PC-9 (cell line): Measurements from ENCODE around the gene LDLRAD3. TPM values are rescaled to one million over a fixed set of nuclear protein-coding genes. Genes with fewer than 3 reads are reported as not detected.

ENCODE experiments used
- BruUV-seq: library from RNA; stranded (reverse); fragments of 400-500 nt; replicated peaks from 2 replicates; lab custom pipeline; 2021; lab: Mats Ljungman, UMichigan
- CTCF ChIA-PET: fragments of 300-600 bp; sonication (Branson Sonifier 250); formaldehyde crosslinking; loops from one replicate; lab custom pipeline; 2022; ENCODE audit warnings: antibody characterized with exemption; lab: Charles Lee
- POLR2A ChIA-PET: fragments of 300-600 bp; sonication (Branson Sonifier 250); formaldehyde crosslinking; loops from one replicate; lab custom pipeline; 2022; ENCODE audit warnings: antibody characterized with exemption; ENCODE audit not compliant: unreplicated experiment; lab: Charles Lee
- DNase-seq, 2 experiments: peaks; one replicate each; pipeline versions ENCODE4 v3.0.0 to v3.0.0-alpha.2; 2015 to 2022; ENCODE audit warnings: mixed read lengths in 1 of 2
- H2AFZ ChIP-seq: fragments of 200-600 bp; sonication (generic); 2 replicates; pipeline ENCODE4 v1.8.1; 2017; ENCODE audit warnings: antibody characterized with exemption
- H3F3A ChIP-seq: fragments of 200-600 bp; sonication (generic); 2 replicates; pipeline ENCODE4 v1.8.1; 2017; ENCODE audit warnings: antibody characterized with exemption, mild to moderate bottlenecking, low read depth; ENCODE audit not compliant: insufficient read depth
- H3K27ac ChIP-seq: fragments of 200-600 bp; sonication (generic); 2 replicates; pipeline ENCODE4 v1.6.1; 2016; ENCODE audit warnings: mixed run types
- H3K27me3 ChIP-seq: fragments of 200-600 bp; sonication (generic); 2 replicates; pipeline ENCODE4 v1.6.1; 2016; ENCODE audit warnings: low read depth, mixed run types; ENCODE audit not compliant: insufficient read depth
- H3K36me3 ChIP-seq: fragments of 200-600 bp; sonication (generic); 2 replicates; pipeline ENCODE4 v1.6.1; 2016; ENCODE audit warnings: low read depth, mixed run types
- H3K4me1 ChIP-seq: fragments of 200-600 bp; sonication (generic); replicated peaks from 2 replicates; pipeline ENCODE4 v1.6.1; 2016; ENCODE audit warnings: mixed run types; ENCODE audit not compliant: insufficient read depth
- H3K4me2 ChIP-seq: fragments of 200-600 bp; sonication (generic); 2 replicates; pipeline ENCODE4 v1.6.1; 2017; ENCODE audit warnings: mixed run types
- H3K4me3 ChIP-seq: fragments of 200-600 bp; sonication (generic); 2 replicates; pipeline ENCODE4 v1.6.1; 2016; ENCODE audit warnings: mixed run types
- H3K79me2 ChIP-seq: fragments of 200-600 bp; sonication (generic); 2 replicates; pipeline ENCODE4 v1.6.1; 2017; ENCODE audit warnings: low read depth, mixed run types
- H3K9me2 ChIP-seq: fragments of 200-600 bp; sonication (generic); 2 replicates; pipeline ENCODE4 v1.8.1; 2017; ENCODE audit warnings: mild to moderate bottlenecking; ENCODE audit not compliant: insufficient read depth
- H3K9me3 ChIP-seq: fragments of 200-600 bp; sonication (generic); 2 replicates; pipeline ENCODE4 v1.8.1; 2016; ENCODE audit warnings: low read depth; ENCODE audit not compliant: insufficient read depth
- H4K20me1 ChIP-seq: fragments of 200-600 bp; sonication (generic); 2 replicates; pipeline ENCODE4 v1.8.1; 2017; ENCODE audit not compliant: insufficient read depth
- EZH2 ChIP-seq: fragments of 200-600 bp; sonication (generic); IDR thresholded peaks from 2 replicates; pipeline ENCODE4 v1.8.0; 2017; ENCODE audit warnings: antibody characterized with exemption, low read depth
- intact Hi-C: fragments of 100-400 bp; cut with micrococcal nuclease; formaldehyde crosslinking; loops from one replicate; pipeline ENCODE4 v1.10.0; 2022; ENCODE audit not compliant: unreplicated experiment
- total RNA-seq: library from RNA; stranded (reverse); gene quantifications from 2 replicates; pipeline ENCODE4 v1.2.3, GENCODE V29; 2021
- TF ChIP-seq, protein P1 (sequence below): fragments of 200-600 bp; sonication (generic); conservative IDR thresholded peaks from 2 replicates; pipeline ENCODE4 v1.6.1; 2017; ENCODE audit warnings: mixed run types, antibody characterized with exemption, mild to moderate bottlenecking, moderate library complexity

Gene LDLRAD3
- total RNA-seq, 1 experiment from 2014 or later = 15.9 TPM

DNA sequence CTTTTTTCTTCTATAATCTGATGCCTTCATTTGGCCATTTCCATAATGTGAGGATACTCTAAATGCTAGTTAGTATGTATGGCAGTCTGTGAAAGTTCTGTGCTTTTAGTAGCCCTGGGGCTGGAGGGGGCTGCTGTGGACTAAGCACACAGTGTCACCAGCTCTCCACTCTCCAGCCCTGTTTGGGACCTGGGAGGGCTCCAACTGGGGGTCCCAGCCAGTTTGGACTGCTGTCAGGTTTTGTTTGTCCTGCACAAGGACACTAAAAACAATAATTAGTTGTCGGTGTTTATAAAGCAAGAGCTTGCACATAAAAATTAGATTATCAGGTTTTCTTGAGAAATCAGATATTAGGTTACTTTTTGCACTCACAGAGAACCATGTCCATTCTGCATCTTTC lies 103.1 kb downstream of the LDLRAD3 start:
- Histone ChIP-seq H4K20me1 (no peaks in the 10 kb centered on the region), H3K4me1 (no peaks in the 10 kb centered on the region), H3K4me2 (no peak overlapping the region), H3K27me3 (no peaks in the 10 kb centered on the region), H3K27ac (no peak overlapping the region), H3K36me3 (no peaks in the 10 kb centered on the region), H3K9me2 (no peaks in the 10 kb centered on the region), H3K9me3 (no peaks in the 10 kb centered on the region), H3K79me2 (no peaks in the 10 kb centered on the region), H2AFZ (no peak overlapping the region), H3K4me3 (no peak overlapping the region), H3F3A (no peaks in the 10 kb centered on the region)
- CTCF ChIA-PET = no interaction called here
- POLR2A ChIA-PET = no interaction called here
- TF ChIP-seq EZH2 = no peak
- TF ChIP-seq, protein P1, sequence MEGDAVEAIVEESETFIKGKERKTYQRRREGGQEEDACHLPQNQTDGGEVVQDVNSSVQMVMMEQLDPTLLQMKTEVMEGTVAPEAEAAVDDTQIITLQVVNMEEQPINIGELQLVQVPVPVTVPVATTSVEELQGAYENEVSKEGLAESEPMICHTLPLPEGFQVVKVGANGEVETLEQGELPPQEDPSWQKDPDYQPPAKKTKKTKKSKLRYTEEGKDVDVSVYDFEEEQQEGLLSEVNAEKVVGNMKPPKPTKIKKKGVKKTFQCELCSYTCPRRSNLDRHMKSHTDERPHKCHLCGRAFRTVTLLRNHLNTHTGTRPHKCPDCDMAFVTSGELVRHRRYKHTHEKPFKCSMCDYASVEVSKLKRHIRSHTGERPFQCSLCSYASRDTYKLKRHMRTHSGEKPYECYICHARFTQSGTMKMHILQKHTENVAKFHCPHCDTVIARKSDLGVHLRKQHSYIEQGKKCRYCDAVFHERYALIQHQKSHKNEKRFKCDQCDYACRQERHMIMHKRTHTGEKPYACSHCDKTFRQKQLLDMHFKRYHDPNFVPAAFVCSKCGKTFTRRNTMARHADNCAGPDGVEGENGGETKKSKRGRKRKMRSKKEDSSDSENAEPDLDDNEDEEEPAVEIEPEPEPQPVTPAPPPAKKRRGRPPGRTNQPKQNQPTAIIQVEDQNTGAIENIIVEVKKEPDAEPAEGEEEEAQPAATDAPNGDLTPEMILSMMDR = no peak
- no TSS peak for BruUV-seq
- intact Hi-C loops = no loop called here
- no peak for DNase-seq

DNA sequence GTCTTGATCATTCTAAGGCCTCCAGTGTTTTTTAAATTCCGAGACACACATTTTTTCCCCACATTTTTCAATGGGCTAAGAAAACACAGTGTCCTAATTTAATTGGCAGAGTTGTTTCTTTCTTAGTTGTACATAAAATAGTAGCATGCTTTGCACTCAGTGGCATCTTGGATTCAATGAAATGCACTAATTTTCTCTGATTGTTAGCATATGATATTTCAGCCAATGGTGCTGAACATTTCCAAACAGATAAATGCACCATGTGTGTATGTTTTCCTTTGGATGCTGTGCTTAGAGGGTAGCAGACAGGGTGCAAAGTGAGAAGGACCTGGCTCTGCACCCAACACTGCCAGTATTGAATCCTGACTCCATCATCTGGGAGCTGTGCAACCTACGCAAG lies 103.5 kb downstream of the LDLRAD3 start:
- Histone ChIP-seq H3K27ac (no peak overlapping the region), H3K9me2 (no peaks in the 10 kb centered on the region), H3K4me3 (no peak overlapping the region), H3K79me2 (no peaks in the 10 kb centered on the region), H3K36me3 (no peaks in the 10 kb centered on the region), H3K27me3 (no peaks in the 10 kb centered on the region), H3K4me1 (no peaks in the 10 kb centered on the region), H3K9me3 (no peaks in the 10 kb centered on the region), H3K4me2 (no peak overlapping the region), H3F3A (no peaks in the 10 kb centered on the region), H2AFZ (no peak overlapping the region), H4K20me1 (no peaks in the 10 kb centered on the region)
- ChIA-PET CTCF (no interaction called here), POLR2A (no interaction called here)
- no peak for TF ChIP-seq EZH2
- TF ChIP-seq, protein P1 = no peak
- intact Hi-C loops = no loop called here
- no TSS peak for BruUV-seq
- DNase-seq = no peak

DNA sequence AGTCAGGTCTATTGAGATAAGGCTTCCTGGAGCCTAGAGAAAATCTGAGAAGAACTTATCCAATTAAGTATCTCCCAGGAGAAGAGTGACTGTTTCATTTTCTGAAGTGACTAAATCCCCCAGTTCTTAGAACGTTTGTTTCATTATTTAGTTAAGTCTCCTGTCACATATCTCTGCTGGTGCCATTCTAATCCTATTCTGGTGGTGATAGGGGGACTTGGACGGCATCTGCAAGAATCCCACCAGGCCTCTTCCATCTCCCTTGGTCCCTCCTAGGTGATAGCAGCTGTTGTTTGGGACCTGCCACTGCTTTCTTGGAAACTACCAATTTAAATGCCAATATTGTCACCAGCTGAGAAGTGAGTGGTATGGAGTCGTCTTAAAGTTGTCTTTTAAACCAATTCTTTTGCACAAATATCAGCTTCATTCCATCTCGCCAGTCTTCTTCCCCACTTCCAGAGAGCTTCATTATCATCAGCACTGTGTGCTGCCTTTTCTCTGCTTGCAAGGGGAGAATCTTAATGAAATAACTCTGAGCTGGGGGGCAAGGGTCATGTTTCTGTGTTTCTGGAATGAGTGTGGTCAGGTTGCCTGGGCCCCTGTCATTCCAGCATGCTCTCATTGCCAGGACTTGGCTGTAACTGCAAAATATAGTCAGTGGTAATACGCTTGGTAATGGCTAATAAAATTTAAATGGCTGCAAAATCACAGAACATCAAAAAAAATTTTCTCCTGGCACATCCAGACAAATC lies 104.8 kb downstream of the LDLRAD3 start:
- H3K9me3 ChIP-seq = no peaks in the 10 kb centered on the region
- H3F3A ChIP-seq = no peaks in the 10 kb centered on the region
- H3K27me3 ChIP-seq = no peaks in the 10 kb centered on the region
- TF ChIP-seq, protein P1 = no peak
- TF ChIP-seq EZH2 = no peak
- intact Hi-C loops = no loop called here
- no peak overlapping the region for H3K27ac ChIP-seq
- BruUV-seq = no TSS peak
- H2AFZ ChIP-seq = no peak overlapping the region
- H3K9me2 ChIP-seq = no peaks in the 10 kb centered on the region
- POLR2A ChIA-PET = no interaction called here
- no peak overlapping the region for H3K4me2 ChIP-seq
- CTCF ChIA-PET = interaction anchor here (0.6 to 0.9 kb wide), 3 partner anchors 35 to 541 kb away, joined by 3 to 6 read pairs (median 3); no protein-coding TSS in a partner anchor
- H3K36me3 ChIP-seq = no peaks in the 10 kb centered on the region
- no peak for DNase-seq
- H3K4me1 ChIP-seq = no peaks in the 10 kb centered on the region
- no peak overlapping the region for H3K4me3 ChIP-seq
- no peaks in the 10 kb centered on the region for H4K20me1 ChIP-seq
- no peaks in the 10 kb centered on the region for H3K79me2 ChIP-seq
